A549 treated with Mapracorat at 1 μM for 4 hours (cell line): ENCODE measurements around the gene EPPIN. TPM values are rescaled to one million over a fixed set of nuclear protein-coding genes. Genes with fewer than 3 reads are reported as not detected.

Experiments
- total RNA-seq: library from RNA; stranded (reverse); fragments of 200-300 nt; extraction: Qiagen RNA extraction; gene quantifications from 5 replicates; pipeline ENCODE4 v1.2.3, GENCODE V29; 2022

EPPIN gene
- not detected in 5 replicates for total RNA-seq

DNA sequence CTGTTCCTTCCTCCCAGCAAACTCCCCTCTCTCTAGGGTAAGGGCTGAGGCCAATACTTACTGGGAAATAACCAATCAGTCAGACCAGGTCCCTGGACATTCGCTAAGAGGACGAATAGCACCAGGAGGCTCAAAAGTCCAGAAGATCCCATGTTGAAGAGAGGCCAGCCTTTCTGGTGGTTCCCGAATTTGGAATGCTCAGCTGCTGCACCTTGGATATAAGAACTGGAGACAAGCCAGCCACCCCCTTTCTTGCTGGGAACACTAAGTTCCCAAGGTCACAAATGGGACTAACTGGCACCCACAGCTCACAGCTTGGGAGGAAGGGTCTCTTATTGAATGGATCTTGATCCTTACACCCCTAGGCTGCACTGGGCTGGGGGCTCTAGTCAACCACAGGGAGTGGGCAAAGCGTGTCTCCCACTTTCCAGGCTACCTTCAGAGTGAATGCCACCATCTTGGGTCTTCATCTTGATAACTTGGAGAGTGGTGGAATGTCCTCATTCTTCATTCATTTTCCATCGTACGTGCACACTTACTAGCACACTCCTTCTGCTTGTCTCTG, at the start of gene EPPIN:
Gene EPPIN (minus strand): TSS at position 196 of the 565 bp plus-strand sequence. CDS start 44 bp downstream, at position 152.

DNA sequence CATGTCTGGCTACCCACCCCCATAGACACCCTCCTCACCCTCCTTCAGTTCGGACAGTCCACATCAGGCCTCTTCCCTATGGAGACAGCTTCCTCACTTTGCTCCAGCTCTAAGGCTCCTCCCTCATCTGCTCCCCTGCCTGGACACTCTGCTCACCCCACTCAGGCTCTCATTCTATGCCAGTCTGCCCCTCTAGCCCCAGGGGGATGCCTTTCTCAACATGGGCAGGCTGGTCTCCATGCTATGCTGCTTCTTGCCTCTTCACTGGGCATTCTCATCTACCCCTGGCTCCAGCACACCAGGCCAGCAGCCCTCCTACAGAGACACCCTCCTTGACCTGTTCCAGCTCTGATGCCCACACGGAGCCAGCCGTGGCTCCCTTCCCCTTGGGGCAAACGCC, 32.0 kb upstream of the EPPIN start, which contains the start of gene WFDC8:
Gene WFDC8 (minus strand): TSS at position 101 of the 400 bp plus-strand sequence. CDS start 37 bp downstream, at position 64.

DNA sequence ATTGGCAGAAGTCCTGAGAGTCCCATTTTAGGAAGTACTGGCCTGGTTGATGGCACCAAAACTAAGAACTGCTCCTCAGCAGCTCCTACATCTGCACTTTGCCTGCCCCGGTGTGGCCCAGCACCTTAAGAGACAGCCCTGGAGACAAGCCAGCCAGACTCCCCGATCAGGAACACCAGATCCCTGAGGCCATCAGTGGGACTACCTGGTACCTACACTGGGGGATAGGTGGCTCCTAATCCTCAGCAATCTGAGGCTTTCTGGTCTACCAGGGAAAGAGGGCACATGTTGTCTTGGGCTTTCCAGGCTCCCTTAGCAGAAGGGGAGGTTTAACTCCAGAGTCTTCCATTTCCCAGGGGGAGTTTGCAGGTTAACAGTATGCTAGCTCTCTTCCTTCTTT, 7.8 kb downstream of the EPPIN start, which contains the start of gene WFDC6:
Gene WFDC6 (minus strand): TSS at position 101 of the 400 bp plus-strand sequence. CDS start 75 bp downstream, at position 26.

DNA sequence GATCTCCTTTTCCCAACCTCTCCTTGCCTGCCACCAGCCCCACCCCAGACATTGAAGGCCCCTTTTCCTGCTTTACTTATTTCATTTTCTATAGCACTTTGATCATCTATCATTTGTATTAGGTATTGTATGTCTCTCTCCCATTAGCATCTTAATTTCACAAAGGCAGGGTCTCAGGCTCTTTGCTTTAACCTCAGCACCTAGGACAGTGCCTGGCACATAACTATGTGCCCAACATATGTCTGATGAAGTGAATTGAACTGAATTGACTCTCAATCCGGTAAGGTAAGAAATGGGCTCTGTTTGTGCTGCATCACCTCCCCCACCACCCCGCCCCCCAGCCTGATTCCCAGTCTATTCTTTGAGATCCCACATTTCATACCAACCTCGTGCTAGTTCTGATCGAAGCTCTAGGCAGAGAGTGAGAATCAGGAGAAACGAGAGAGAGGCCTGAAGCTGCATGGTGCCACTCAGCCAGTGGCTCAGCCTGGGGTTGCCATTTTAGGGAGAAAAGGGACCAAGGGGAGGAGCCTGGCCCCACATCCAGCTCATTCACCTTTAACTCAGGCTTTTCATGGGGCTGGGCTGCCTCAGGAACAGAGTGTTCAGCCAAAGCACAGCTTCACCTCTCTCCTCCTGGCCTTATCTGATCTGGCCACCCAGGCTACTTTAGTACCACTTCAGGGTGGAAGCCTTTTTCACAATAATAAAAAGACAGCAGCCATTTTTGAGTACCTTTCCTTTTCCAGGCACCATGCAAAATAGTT, 31.9 kb downstream of the EPPIN start, which contains the start of gene SPINT3:
Gene SPINT3 (minus strand): TSS at position 476 of the 767 bp plus-strand sequence. CDS start 14 bp downstream, at position 462.

Other genes with a start within 250 kb of the EPPIN start
- not detected in 5 replicates for gene RBPJL, start 240.6 kb downstream of the EPPIN start, total RNA-seq
- gene MATN4, start 239.1 kb downstream of the EPPIN start, total RNA-seq = 0.09 to 0.26 TPM (median 0.15 TPM) in 4 of 5 replicates, not detected in the other
- gene SDC4, start 199.0 kb downstream of the EPPIN start, total RNA-seq = 102 to 115 TPM (median 106 TPM) in 5 replicates
- gene SYS1, start 184.2 kb downstream of the EPPIN start, total RNA-seq = 22.2 to 33.8 TPM (median 31.0 TPM) in 5 replicates
- not detected in 5 replicates for gene TP53TG5, start 169.1 kb downstream of the EPPIN start, total RNA-seq
- gene DBNDD2, start 139.1 kb downstream of the EPPIN start, total RNA-seq = 26.1 to 30.6 TPM (median 27.3 TPM) in 5 replicates
- 94.5 to 103 TPM (median 96.9 TPM) in 5 replicates for gene PIGT, start 131.3 kb downstream of the EPPIN start, total RNA-seq
- not detected in 5 replicates for gene WFDC2, start 77.6 kb downstream of the EPPIN start, total RNA-seq
- gene SPINT3, start 31.8 kb downstream of the EPPIN start, total RNA-seq = not detected in 5 replicates
- not detected in 5 replicates for gene WFDC6, start 7.9 kb downstream of the EPPIN start, total RNA-seq
- gene WFDC8, start 31.9 kb upstream of the EPPIN start, total RNA-seq = not detected in 5 replicates
- gene WFDC10A, start 82.3 kb upstream of the EPPIN start, total RNA-seq = not detected in 5 replicates
- gene WFDC9, start 83.9 kb upstream of the EPPIN start, total RNA-seq = not detected in 5 replicates
- gene WFDC11, start 122.8 kb upstream of the EPPIN start, total RNA-seq = not detected in 5 replicates
- gene WFDC13, start 154.6 kb upstream of the EPPIN start, total RNA-seq = not detected in 5 replicates
- not detected in 5 replicates for gene WFDC10B, start 157.6 kb upstream of the EPPIN start, total RNA-seq
- not detected in 5 replicates for gene SPINT4, start 174.9 kb upstream of the EPPIN start, total RNA-seq
- 0.44 TPM in 1 of 5 replicates, not detected in the others for gene WFDC3, start 244.5 kb upstream of the EPPIN start, total RNA-seq
- gene DNTTIP1, start 244.6 kb upstream of the EPPIN start, total RNA-seq = 32.1 to 37.5 TPM (median 35.7 TPM) in 5 replicates